Stimulated activated CD8-positive, alpha-beta memory T cell treated with anti-CD3 and anti-CD28 coated beads, Interleukin-2, amount 100 ng/mL, for 1 hour (primary cell): Measurements from ENCODE around the gene FLT1.

ENCODE experiments used
- DNase-seq, 2 donors: peaks; one replicate each; pipeline ENCODE4 v3.0.0-alpha.2; 2020; ENCODE audit warnings: low read depth in 2 of 2

Gene FLT1

GRCh38 chr13:28318496-28318895 lies 176.4 kb downstream of the FLT1 start:
- no peak for DNase-seq

DNA sequence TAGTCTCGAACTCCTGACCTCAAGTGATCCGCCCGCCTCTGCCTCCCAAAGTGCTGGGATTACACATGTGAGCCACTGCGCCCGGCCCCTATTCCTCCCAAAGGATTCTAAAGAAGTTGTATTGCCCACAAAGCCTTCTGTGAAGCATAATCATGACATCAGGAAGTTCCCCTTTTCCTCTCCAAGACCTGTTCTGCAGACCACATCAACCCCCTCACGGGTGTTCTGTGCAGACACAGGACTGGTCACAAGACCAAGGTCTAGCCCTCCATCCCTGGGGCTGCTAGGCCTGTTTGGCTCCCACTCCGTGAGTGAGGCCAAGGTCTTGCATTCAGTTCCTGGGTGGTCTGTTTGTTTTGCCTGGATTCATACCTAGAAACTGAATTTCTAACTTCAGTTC lies 178.1 kb downstream of the FLT1 start:
- no peak for DNase-seq

DNA sequence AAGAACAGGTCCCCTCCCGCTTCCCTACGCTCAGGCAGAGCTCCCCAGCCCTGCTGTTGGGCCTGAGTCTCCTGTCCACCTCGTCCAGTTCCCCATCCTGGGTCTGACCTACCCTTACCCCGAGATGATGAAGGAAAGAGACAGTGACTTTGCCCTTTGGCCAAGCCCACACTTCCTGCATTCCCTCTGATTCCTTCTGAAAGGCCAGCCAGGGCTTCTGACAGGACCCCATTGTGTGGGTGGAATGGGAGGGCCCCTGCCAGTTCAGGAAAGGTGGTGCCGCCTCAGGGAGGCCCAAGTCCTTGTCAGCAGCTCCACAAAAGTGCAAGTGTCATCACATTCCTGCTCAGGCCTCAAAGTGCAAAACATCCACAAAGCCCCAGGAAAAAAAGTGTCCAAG lies 178.8 kb downstream of the FLT1 start:
- no peak for DNase-seq

DNA sequence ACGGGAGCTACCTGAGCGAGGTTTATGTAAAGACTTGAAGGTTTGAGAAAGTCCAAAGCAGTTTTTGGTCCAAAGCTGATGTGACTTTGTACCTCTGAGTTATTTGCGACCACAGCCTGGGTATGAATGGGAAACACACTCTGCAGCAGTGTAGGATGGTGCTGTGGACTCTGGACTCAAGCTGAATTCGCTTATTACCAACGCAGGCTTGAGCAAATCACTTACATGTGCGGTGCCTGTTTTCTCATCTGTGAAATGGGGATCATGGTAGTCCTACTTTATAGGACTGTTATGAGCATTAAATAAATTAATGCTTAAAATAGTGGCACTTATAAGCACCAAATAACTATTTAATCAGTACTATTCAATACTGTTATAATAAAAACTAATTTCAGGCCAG lies 180.0 kb downstream of the FLT1 start:
- no peak for DNase-seq

GRCh38 chr13:28313579-28313978 lies 181.3 kb downstream of the FLT1 start:
- no peak for DNase-seq

DNA sequence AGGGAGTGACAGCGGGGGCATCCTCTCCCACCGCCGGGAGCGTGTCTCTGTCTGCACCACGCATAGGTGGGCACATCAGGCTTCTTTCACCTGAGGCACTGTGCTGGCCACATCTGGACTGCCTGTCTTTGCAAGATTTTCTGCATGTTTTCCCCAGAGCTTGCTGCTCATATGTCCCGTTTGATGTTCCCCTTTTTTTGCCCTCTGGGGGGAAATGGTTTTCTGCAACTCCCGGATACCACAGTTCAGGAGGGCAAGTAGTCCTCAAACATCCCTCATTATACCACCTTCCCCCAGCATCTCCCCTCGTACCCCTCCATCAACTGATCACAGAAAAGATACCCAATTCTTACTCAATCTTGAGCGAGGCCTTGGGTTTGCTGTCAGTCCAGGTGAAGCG lies 188.6 kb downstream of the FLT1 start:
- DNase-seq = no peak

- DNase-seq = no peak
These were observed 193.1 kb downstream of the FLT1 start for GRCh38 chr13:28301839-28302238.

- DNase-seq = no peak
These were observed 195.0 kb downstream of the FLT1 start for GRCh38 chr13:28299916-28300315.

DNA sequence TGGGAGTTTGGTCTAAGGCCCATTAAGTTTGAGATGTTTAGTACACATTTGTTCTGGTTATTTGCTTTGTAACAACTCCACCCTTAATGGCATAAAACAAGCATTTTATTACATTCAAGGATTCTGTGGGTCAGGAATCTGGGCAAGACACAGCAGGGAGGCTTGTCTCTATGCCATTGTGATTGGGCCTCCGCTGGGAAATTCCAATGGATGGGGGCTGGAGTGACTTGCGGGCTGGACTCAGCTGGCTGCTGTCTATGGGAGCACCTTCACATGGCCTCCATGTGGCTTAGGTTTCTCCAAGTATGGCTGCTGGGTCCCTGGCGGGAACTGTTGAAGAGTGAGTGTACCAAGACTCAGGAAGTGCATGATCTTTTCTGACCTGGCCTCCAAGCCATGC lies 197.6 kb downstream of the FLT1 start:
- no peak for DNase-seq

DNA sequence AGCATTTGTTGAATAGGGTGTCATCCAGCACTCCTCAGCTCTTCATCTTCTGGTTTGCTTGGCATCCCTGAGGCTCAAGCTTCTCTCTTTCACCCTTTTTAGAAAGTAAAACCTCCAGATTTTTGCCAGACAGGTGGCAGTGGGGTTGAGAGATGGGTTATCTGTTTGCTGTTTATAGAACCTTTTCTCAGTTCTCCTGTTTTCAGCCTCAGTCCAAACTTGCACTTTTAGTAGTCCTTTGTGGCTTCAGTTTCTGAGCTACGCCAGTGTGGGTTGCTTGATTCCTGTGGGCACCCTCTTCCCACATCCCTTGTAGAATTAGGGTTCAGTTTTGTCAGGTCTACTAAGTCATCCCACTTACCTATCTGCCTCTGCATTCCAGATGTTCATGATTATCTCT lies 208.7 kb downstream of the FLT1 start:
- no peak for DNase-seq

- DNase-seq = no peak
These were observed 211.3 kb downstream of the FLT1 start for GRCh38 chr13:28283600-28283999.

DNA sequence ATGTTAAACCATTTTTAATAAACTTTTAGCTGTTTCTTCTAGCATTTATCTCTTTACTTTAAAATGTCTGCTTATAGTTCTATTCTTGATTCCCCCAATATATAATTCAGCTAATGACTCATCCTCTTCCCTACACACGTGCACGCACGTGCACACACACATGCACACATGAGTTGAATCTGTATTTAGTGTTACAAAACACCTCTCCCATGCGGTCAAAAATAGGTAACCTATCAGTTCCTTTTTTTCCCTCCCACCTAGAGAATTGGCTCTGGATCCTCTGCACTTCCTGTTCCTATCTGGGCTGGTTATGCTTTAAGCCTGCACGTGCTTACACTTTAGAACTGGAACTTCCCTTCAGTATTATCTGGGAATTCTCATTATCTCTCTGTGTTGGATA lies 212.5 kb downstream of the FLT1 start:
- no peak for DNase-seq

DNA sequence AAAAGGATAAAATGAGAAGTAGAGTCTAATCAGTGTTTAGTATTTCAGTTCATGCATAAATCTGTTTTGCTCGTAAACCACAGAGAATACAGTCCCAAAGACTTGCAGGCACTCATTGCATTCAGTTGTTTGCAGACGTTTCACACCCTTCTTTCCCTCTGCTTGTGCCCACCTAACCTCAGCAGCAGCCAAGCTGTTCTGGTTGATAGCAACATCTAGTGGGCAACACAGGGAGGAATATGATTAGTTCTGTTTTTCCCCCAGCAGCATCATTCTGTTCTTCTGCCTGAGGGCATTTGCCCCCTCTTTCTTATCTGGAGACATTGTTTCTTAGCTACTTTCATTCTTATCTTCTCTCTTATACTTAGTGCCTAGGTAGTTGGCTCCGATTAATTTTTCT lies 221.0 kb downstream of the FLT1 start:
- DNase-seq = no peak

DNA sequence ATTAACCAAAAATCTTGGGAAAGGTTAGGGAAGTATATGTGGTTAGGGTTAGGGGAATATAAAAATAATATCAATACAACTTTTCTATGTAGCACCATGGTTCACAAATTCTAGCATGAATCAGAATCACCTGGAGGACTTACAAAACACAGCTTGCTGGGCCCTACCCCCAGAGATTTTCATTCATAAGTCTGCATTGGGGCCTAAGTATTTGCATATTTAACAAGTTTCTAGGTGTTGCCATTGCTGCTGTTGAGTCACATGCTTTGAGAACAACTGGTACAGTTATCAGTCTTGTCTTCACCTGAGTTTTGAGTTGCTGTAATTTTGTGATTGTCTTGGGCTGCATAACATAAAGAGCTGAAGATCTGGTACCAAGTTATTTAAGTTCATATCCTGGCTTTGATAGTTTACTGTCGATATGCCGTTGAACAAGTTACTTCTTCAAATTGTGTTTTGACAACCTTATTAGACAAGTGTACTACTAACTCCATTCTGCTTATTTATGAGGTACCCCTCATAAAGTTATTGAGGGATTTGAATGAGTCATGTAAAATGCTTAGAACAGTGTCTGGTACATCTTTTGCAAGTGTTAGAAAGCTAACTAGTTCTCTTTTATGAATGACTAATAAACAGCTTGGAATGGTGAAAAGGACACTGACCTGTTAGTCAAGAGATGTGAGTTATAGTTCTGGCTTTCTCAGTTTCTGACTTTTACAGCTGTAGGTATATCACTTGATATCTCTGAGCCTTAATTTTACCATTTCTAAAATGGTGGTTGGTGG lies 223.7 kb downstream of the FLT1 start:
- DNase-seq = no peak

- DNase-seq = no peak
These were observed 226.1 kb downstream of the FLT1 start for GRCh38 chr13:28268800-28269223.

DNA sequence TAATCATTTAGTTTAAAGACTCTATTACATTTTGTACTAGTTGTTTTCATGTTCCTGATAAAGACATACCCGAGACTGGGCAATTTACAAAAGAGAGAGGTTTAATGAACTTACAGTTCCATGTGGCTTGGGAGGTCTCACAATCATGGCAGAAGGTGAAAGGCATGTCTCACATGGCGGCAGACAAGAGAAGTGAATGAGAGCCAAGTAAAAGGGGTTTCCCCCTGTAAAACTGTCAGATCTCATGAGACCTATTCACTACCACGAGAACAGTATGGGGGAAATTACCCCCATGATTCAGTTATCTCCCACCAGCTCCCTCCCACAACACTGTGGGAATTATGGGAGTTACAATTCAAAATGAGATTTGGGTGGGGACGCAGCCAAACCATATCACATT lies 227.4 kb downstream of the FLT1 start:
- no peak for DNase-seq

- no peak for DNase-seq
These were observed 236.5 kb downstream of the FLT1 start for GRCh38 chr13:28258417-28258816.

DNA sequence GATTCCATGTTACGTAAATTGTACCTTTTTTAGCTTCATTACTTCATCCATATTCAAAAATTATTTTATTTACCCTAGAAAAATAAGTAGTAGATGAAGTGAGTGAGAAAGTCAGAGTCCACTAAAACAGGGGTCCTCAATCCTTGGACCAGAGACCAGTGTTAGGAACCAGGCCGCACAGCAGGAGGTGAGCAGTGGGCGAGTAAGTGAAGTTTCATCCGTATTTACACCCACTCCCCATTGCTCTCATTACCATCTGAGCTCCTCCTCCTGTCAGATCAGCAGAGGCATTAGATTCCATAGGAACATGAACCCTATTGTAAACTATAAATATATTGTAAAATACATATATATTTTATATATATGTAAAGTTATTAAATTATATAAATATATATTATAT lies 237.6 kb downstream of the FLT1 start:
- no peak for DNase-seq

- DNase-seq = no peak
These were observed 242.4 kb downstream of the FLT1 start for GRCh38 chr13:28252547-28252946.

GRCh38 chr13:28251466-28251865 lies 243.5 kb downstream of the FLT1 start:
- DNase-seq = no peak

- no peak for DNase-seq
These were observed 244.4 kb downstream of the FLT1 start for GRCh38 chr13:28250542-28250941.
